Smooth muscle cell (in vitro differentiated cells): ENCODE data around the gene CGB7. TPM values are rescaled to one million over a fixed set of nuclear protein-coding genes. Genes with fewer than 3 reads are reported as not detected.
"Not testable (repeated sequence)": the region's sequence is repeated elsewhere in the genome, so short reads cannot be mapped to it uniquely, and the experiment has no call there.

ENCODE experiments used
- DNase-seq: peaks from one replicate; lab custom pipeline; 2025; ENCODE audit not compliant: unreplicated experiment; lab: John Stamatoyannopoulos, UW
- H2AFZ ChIP-seq: fragments of 200-600 bp; sonication (generic); 2 replicates; pipeline ENCODE4 v1.6.0; 2016; ENCODE audit warnings: antibody characterized with exemption, low read depth, mild to moderate bottlenecking
- H3F3A ChIP-seq: fragments of 200-600 bp; sonication (generic); 2 replicates; pipeline ENCODE4 v1.6.0; 2017; ENCODE audit warnings: antibody characterized with exemption, low read depth
- H3K27ac ChIP-seq: fragments of 200-600 bp; sonication (generic); 2 replicates; pipeline ENCODE4 v1.5.1; 2016; ENCODE audit warnings: low read depth, mild to moderate bottlenecking
- H3K27me3 ChIP-seq: fragments of 200-600 bp; sonication (generic); 2 replicates; pipeline ENCODE4 v1.6.1; 2016; ENCODE audit warnings: low read depth, mild to moderate bottlenecking
- H3K36me3 ChIP-seq: fragments of 200-600 bp; sonication (generic); 2 replicates; pipeline ENCODE4 v1.5.1; 2016; ENCODE audit warnings: low read depth
- H3K4me1 ChIP-seq: fragments of 200-600 bp; sonication (generic); 2 replicates; pipeline ENCODE4 v1.5.1; 2016; ENCODE audit warnings: low read depth
- H3K4me2 ChIP-seq: fragments of 200-600 bp; sonication (generic); 2 replicates; pipeline ENCODE4 v1.6.0; 2016; ENCODE audit warnings: mild to moderate bottlenecking
- H3K4me3 ChIP-seq: fragments of 200-600 bp; sonication (generic); 2 replicates; pipeline ENCODE4 v1.5.1; 2016; ENCODE audit warnings: mild to moderate bottlenecking
- H3K79me2 ChIP-seq: fragments of 200-600 bp; sonication (generic); 2 replicates; pipeline ENCODE4 v1.6.0; 2016; ENCODE audit warnings: low read depth, mild to moderate bottlenecking
- H3K9ac ChIP-seq: fragments of 200-600 bp; sonication (generic); 2 replicates; pipeline ENCODE4 v1.6.0; 2016; ENCODE audit warnings: low read depth
- H3K9me3 ChIP-seq: fragments of 200-600 bp; sonication (generic); replicated peaks from 2 replicates; pipeline ENCODE4 v1.5.1; 2016; ENCODE audit warnings: low read depth
- H4K20me1 ChIP-seq: fragments of 200-600 bp; sonication (generic); 2 replicates; pipeline ENCODE4 v1.6.0; 2016; ENCODE audit warnings: low read depth
- WGBS: methylation state at CpG from one replicate; pipeline ENCODE4 v1.1.7; 2016; ENCODE audit warnings: low lambda C conversion rate; 5-methylcytosine and 5-hydroxymethylcytosine counted together
- polyA plus RNA-seq: library from polyadenylated mRNA; unstranded; fragments of >200 nt; fragmentation: Nextera tagmentation; extraction: Ambion mirVana; gene quantifications from 2 replicates; pipeline ENCODE4 v1.2.1, GENCODE V29; 2016
- total RNA-seq: library from RNA; depleted of rRNA; stranded (reverse); fragments of >200 nt; gene quantifications from 2 replicates; pipeline ENCODE4 v1.2.3, GENCODE V29; 2014
- TF ChIP-seq, protein P1 (sequence below): fragments of 200-600 bp; sonication (generic); IDR thresholded peaks from 2 replicates; pipeline ENCODE4 v1.5.1; 2017; ENCODE audit warnings: borderline replicate concordance, mild to moderate bottlenecking, antibody characterized with exemption; ENCODE audit not compliant: insufficient read depth, poor library complexity, severe bottlenecking

The CGB7 gene
- total and polyA plus RNA-seq, 2 experiments from 2014 or later, result 2.0 to 2.5 TPM

DNA sequence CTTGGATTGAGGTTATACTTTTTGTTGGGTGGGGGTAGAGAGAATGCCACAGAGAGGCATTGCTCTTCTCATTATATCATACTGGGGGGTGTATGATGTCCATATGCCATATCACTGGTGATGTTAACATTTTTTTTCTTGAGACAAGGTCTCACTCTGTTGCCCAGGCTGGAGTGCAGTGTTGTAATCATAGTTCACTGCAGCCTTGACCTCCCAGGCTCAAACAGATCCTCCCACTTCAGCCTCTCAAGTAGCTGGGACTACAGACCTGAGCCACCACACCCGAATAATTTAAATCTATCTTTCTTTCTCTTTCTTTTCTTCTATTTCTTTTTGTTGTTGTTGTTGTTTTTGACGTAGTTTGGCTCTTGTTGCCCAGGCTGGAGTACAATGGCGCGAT is 22.8 kb upstream of the CGB7 start:
- Histone ChIP-seq H3K9ac (no peak overlapping the region), H3F3A (no peaks in the 10 kb centered on the region), H3K27ac (no peak overlapping the region), H4K20me1 (no peaks in the 10 kb centered on the region), H3K4me2 (no peak overlapping the region), H3K4me3 (no peak overlapping the region), H2AFZ (no peak overlapping the region), H3K27me3 (no peaks in the 10 kb centered on the region), H3K79me2 (peaks cover 1% of the 10 kb centered on the region), H3K4me1 (peaks cover 4% of the 10 kb centered on the region), H3K9me3 (no peaks in the 10 kb centered on the region), H3K36me3 (no peaks in the 10 kb centered on the region)
- TF ChIP-seq, protein P1, sequence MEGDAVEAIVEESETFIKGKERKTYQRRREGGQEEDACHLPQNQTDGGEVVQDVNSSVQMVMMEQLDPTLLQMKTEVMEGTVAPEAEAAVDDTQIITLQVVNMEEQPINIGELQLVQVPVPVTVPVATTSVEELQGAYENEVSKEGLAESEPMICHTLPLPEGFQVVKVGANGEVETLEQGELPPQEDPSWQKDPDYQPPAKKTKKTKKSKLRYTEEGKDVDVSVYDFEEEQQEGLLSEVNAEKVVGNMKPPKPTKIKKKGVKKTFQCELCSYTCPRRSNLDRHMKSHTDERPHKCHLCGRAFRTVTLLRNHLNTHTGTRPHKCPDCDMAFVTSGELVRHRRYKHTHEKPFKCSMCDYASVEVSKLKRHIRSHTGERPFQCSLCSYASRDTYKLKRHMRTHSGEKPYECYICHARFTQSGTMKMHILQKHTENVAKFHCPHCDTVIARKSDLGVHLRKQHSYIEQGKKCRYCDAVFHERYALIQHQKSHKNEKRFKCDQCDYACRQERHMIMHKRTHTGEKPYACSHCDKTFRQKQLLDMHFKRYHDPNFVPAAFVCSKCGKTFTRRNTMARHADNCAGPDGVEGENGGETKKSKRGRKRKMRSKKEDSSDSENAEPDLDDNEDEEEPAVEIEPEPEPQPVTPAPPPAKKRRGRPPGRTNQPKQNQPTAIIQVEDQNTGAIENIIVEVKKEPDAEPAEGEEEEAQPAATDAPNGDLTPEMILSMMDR, result no peak
- WGBS, result 85% methylated on average over 4 of the region's 4 CpGs
- no peak for DNase-seq

DNA sequence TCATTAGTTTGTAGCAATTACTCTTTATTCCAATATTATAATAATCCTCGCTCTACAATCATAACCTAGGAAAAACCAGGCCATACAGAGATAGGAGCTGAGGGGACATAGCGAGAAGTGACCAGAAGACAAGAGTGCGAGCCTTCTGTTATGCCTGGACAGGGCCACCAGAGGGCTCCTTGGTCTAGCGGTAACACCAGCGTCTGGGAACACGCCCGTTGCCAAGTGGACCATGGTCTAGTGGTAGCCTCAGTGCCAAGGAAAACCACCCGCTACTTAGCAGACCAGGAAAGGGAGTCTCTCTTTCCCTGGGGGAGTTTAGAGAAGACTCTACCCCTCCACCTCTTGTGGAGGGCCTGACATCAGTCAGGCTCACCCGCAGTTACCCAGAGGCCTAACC is 17.3 kb upstream of the CGB7 start:
- TF ChIP-seq, protein P1, result peak; percentile 54
- not testable (repeated sequence) for H3K27ac ChIP-seq, H4K20me1 ChIP-seq, H3K36me3 ChIP-seq, DNase-seq, H3K4me2 ChIP-seq, H3K79me2 ChIP-seq, H3K9ac ChIP-seq, H3K4me3 ChIP-seq, H3K9me3 ChIP-seq, H3F3A ChIP-seq, H3K4me1 ChIP-seq, H2AFZ ChIP-seq
- WGBS, result 23% methylated on average over 9 of the region's 9 CpGs
- peaks cover 29% of the 10 kb centered on the region for H3K27me3 ChIP-seq

DNA sequence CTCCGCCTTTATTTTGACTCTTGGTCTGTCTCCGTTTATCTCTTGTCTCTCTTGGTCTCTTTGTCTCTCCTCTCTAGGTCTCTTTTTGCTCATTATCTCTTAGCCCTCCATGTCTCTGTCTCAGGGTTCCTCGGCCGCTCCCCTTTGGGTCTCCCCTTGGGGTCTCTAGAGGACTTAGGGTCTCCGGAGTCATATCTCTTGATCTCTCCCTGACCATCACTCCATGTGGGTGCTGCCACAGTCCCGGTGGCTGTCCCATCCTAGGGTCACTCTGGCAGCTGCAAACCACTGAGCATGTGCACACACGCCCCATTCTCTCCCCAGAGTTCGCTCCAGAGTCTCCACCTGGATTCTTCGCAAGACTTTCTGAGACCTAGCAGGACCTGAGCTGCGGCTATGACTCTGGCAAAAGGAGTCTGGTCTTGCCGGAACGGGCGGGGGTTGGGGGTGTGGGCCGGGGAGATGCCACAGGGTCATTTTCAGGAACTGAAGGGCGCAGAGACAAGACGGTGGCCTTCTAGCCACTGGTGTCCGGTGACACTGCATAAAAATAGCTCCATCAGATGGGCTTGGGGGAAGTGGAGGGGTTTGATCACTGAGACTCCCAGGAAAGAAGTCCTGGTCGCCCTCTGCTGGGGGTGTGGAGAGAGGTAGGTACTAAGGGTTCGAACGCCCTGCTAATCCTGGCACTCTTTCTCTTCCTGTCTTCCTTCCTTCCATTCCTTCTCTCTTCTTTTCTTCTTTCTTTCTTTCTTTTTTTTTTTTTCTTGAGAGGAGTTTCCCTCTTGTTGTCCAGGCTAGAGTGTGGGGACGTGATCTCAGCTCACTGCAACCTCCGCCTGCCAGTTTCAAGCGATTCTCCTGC is 16.2 kb upstream of the CGB7 start:
- Histone ChIP-seq H3K27me3 (peaks cover 29% of the 10 kb centered on the region), H2AFZ (no peak overlapping the region), H4K20me1 (no peaks in the 10 kb centered on the region), H3K4me1 (no peaks in the 10 kb centered on the region), H3F3A (no peaks in the 10 kb centered on the region), H3K36me3 (no peaks in the 10 kb centered on the region), H3K9ac (no peak overlapping the region), H3K79me2 (no peaks in the 10 kb centered on the region), H3K27ac (no peak overlapping the region), H3K4me3 (no peak overlapping the region), H3K9me3 (no peaks in the 10 kb centered on the region), H3K4me2 (no peak overlapping the region)
- DNase-seq, result no peak
- WGBS, result 80% methylated on average over 22 of the region's 23 CpGs
- TF ChIP-seq, protein P1, result peak; percentile 13
